Calu3 (cell line): Measurements from ENCODE around the gene WNT9B. TPM values are rescaled to one million over a fixed set of nuclear protein-coding genes. Genes with fewer than 3 reads are reported as not detected.

Source experiments
- BruUV-seq: library from RNA; stranded (reverse); fragments of 400-500 nt; replicated peaks from 2 replicates; lab custom pipeline; 2021; lab: Mats Ljungman, UMichigan
- CTCF ChIA-PET: fragments of 300-600 bp; sonication (Branson Sonifier 250); formaldehyde crosslinking; loops from one replicate; lab custom pipeline; 2022; ENCODE audit warnings: antibody characterized with exemption; lab: Charles Lee
- DNase-seq: peaks from one replicate; pipeline ENCODE4 v3.0.0; 2022
- H3K27ac Mint-ChIP-seq: one replicate; pipeline ENCODE4 v1.8.0; 2022; ENCODE audit warnings: mixed read lengths; ENCODE audit not compliant: unreplicated experiment
- H3K27me3 Mint-ChIP-seq: one replicate; pipeline ENCODE4 v1.8.0; 2022; ENCODE audit warnings: mixed read lengths; ENCODE audit not compliant: unreplicated experiment
- H3K36me3 Mint-ChIP-seq: one replicate; pipeline ENCODE4 v1.8.0; 2022; ENCODE audit warnings: mild to moderate bottlenecking, moderate library complexity, mixed read lengths; ENCODE audit not compliant: insufficient read depth, unreplicated experiment
- H3K4me1 Mint-ChIP-seq: one replicate; pipeline ENCODE4 v1.8.0; 2022; ENCODE audit warnings: mild to moderate bottlenecking, low read depth, mixed read lengths; ENCODE audit not compliant: unreplicated experiment
- H3K4me3 Mint-ChIP-seq: one replicate; pipeline ENCODE4 v1.8.0; 2022; ENCODE audit warnings: mild to moderate bottlenecking, low read depth, moderate library complexity, mixed read lengths; ENCODE audit not compliant: unreplicated experiment
- H3K9me3 Mint-ChIP-seq: one replicate; pipeline ENCODE4 v1.8.0; 2022; ENCODE audit warnings: low read depth, mixed read lengths; ENCODE audit not compliant: unreplicated experiment
- CTCF ChIP-seq: fragments of 200-600 bp; IDR thresholded peaks from one replicate; pipeline ENCODE4 v1.8.0; 2022; ENCODE audit warnings: antibody characterized with exemption; ENCODE audit not compliant: unreplicated experiment
- intact Hi-C: fragments of 100-400 bp; cut with micrococcal nuclease; formaldehyde crosslinking; loops from one replicate; pipeline ENCODE4 v1.10.0; 2022; ENCODE audit not compliant: unreplicated experiment
- total RNA-seq: library from RNA; stranded (reverse); gene quantifications from 2 replicates; pipeline ENCODE4 v1.2.3, GENCODE V29; 2022

The WNT9B gene
- total RNA-seq, 1 experiment from 2014 or later, result not detected

DNA sequence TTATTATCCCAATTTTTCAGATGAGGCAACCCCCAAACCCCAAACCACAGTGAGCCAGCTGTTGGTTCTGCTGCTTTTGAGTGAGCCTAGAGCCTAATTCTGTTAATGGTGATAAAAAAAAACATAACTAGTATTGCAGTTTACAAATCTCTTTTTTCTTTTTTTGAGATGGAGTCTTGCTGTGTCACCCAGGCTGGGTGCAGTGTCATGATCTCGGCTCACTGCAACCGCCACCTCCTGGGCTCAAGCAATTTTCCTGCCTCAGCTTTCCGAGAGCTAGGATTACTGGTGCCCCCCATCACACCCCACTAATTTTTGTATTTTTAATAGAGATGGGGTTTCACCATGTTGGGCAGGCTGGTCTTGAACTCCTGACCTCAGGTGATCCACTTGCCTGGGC is 3.1 kb downstream of the WNT9B start:
- no peak overlapping the region for H3K27ac Mint-ChIP-seq
- DNase-seq, result no peak
- H3K4me1 Mint-ChIP-seq, result no peaks in the 10 kb centered on the region
- H3K9me3 Mint-ChIP-seq, result no peaks in the 10 kb centered on the region
- BruUV-seq, result no TSS peak
- H3K36me3 Mint-ChIP-seq, result peaks cover 14% of the 10 kb centered on the region
- CTCF ChIA-PET, result no interaction called here
- H3K4me3 Mint-ChIP-seq, result no peak overlapping the region
- no peak for TF ChIP-seq CTCF
- peaks cover 88% of the 10 kb centered on the region for H3K27me3 Mint-ChIP-seq
- intact Hi-C loops, result no loop called here

DNA sequence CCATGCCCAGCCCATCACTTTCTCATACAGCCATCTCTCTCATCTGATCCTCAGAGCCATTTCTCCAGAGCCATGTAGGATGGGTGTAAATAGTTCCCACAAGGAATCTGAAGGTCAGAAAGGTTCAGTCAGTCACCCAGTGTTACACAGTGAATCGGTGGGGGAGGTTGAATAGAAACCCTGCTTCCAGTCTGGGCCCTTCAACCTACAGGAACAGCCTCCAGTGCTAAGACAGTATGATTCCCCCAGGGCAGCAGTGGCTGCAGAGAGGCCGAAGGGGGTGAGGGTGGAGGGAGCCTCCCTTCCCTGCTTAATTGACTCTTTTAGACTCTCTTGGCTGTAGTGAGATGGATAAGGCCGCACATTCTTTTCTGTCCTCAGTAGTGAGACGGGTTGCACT is 3.6 kb downstream of the WNT9B start:
- peaks cover 14% of the 10 kb centered on the region for H3K36me3 Mint-ChIP-seq
- H3K4me1 Mint-ChIP-seq, result no peaks in the 10 kb centered on the region
- no peak for DNase-seq
- H3K27me3 Mint-ChIP-seq, result peaks cover 83% of the 10 kb centered on the region
- CTCF ChIA-PET, result no interaction called here
- intact Hi-C loops, result no loop called here
- no peak overlapping the region for H3K4me3 Mint-ChIP-seq
- H3K9me3 Mint-ChIP-seq, result no peaks in the 10 kb centered on the region
- BruUV-seq, result no TSS peak
- TF ChIP-seq CTCF, result no peak
- no peak overlapping the region for H3K27ac Mint-ChIP-seq

- no peak overlapping the region for H3K4me3 Mint-ChIP-seq
- TF ChIP-seq CTCF, result no peak
- H3K9me3 Mint-ChIP-seq, result no peaks in the 10 kb centered on the region
- CTCF ChIA-PET, result interaction anchor here (0.7 kb wide), 1 partner anchor 353 kb away, joined by 5 read pairs; no protein-coding TSS in a partner anchor
- no peaks in the 10 kb centered on the region for H3K36me3 Mint-ChIP-seq
- intact Hi-C loops, result no loop called here
- no peak overlapping the region for H3K27ac Mint-ChIP-seq
- DNase-seq, result no peak
- peaks cover 69% of the 10 kb centered on the region for H3K27me3 Mint-ChIP-seq
- BruUV-seq, result no TSS peak
- no peaks in the 10 kb centered on the region for H3K4me1 Mint-ChIP-seq
Observed at GRCh38 chr17:46857600-46857999, 6.2 kb downstream of the WNT9B start.

DNA sequence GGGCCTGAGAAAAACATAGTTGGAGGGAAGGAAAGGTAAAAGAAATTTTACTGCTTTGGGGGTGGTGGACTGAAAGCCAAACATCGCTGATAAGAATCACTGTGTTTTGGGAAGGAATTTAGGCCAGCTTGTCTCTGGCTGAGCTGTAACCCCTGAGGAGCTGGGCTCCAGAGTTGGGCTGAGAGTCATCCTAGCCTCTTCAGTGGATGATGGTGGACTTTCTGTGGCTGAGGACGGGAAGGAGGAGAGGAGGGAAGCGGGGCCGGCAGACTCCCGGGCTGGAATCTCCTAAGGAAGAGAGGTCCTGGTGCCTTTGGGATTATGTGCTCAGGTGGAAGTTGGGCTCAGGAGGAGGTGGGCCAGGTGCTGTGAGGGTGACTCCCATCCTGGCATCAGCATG is 8.6 kb downstream of the WNT9B start:
- no peaks in the 10 kb centered on the region for H3K36me3 Mint-ChIP-seq
- DNase-seq, result no peak
- TF ChIP-seq CTCF, result no peak
- H3K9me3 Mint-ChIP-seq, result no peaks in the 10 kb centered on the region
- intact Hi-C loops, result no loop called here
- no peaks in the 10 kb centered on the region for H3K4me1 Mint-ChIP-seq
- H3K27me3 Mint-ChIP-seq, result peaks cover 69% of the 10 kb centered on the region
- CTCF ChIA-PET, result interaction anchor here (0.6 kb wide), 1 partner anchor 15 kb away, joined by 3 read pairs; no protein-coding TSS in a partner anchor
- H3K4me3 Mint-ChIP-seq, result no peak overlapping the region
- BruUV-seq, result no TSS peak
- H3K27ac Mint-ChIP-seq, result no peak overlapping the region
